Measurements from ENCODE around the gene ARMCX2. TPM values are rescaled to one million over a fixed set of nuclear protein-coding genes. Genes with fewer than 3 reads are reported as not detected.

ARMCX2 gene
- total RNA-seq, 1 experiment from 2014 or later, result 0.17 TPM

DNA sequence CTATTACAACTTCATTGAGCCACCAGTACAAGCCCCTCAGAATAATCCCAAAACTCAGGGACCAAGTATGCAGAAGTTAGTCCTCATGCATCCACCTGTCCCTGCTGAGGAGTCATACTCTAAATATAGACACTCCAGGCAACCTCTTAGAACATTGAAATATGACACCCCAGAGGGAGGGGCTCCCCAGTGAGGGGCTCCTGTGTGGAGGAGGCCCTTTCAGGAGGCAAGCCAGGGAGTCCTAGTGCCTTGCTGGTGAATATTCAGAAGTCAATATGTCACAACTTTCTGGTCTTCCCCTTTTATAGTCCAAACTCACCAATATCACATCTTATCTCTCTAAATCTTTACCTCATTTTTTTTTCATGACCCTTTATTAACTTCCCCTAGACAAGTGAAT lies 40.3 kb downstream of the ARMCX2 start (continued):
- TF ChIP-seq, protein P1, sequence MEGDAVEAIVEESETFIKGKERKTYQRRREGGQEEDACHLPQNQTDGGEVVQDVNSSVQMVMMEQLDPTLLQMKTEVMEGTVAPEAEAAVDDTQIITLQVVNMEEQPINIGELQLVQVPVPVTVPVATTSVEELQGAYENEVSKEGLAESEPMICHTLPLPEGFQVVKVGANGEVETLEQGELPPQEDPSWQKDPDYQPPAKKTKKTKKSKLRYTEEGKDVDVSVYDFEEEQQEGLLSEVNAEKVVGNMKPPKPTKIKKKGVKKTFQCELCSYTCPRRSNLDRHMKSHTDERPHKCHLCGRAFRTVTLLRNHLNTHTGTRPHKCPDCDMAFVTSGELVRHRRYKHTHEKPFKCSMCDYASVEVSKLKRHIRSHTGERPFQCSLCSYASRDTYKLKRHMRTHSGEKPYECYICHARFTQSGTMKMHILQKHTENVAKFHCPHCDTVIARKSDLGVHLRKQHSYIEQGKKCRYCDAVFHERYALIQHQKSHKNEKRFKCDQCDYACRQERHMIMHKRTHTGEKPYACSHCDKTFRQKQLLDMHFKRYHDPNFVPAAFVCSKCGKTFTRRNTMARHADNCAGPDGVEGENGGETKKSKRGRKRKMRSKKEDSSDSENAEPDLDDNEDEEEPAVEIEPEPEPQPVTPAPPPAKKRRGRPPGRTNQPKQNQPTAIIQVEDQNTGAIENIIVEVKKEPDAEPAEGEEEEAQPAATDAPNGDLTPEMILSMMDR (IDR thresholded peaks at IDR 0.05 in 2 of 3, conservative IDR thresholded peaks at IDR 0.05 in 1 of 3; ENCODE audit: borderline replicate concordance in 1 of 3, insufficient read depth in 1 of 3, low read depth in 2 of 3, low read length in 2 of 3), result no peak
- TF ChIP-seq SP1 (IDR thresholded peaks at IDR 0.05; ENCODE audit: low read depth), result no peak
- TF ChIP-seq POLR2A (IDR thresholded peaks at IDR 0.05; ENCODE audit: borderline replicate concordance, extremely low read depth, insufficient read depth, insufficient read length), result no peak
- no peak for TF ChIP-seq SIN3A (IDR thresholded peaks at IDR 0.05; ENCODE audit: low read depth)
- TF ChIP-seq EZH2 (IDR thresholded peaks at IDR 0.05), result no peak
- no peak for TF ChIP-seq JUND (IDR thresholded peaks at IDR 0.05)
- no peak for TF ChIP-seq POLR2AphosphoS5 (IDR thresholded peaks at IDR 0.05; ENCODE audit: low read depth, low read length)
- no peak for TF ChIP-seq ELF1 (IDR thresholded peaks at IDR 0.05; ENCODE audit: borderline replicate concordance, low read depth)
- TF ChIP-seq TCF7L2 (IDR thresholded peaks at IDR 0.05; ENCODE audit: borderline replicate concordance, extremely low read depth, insufficient read depth, insufficient read length), result no peak
- TF ChIP-seq, protein P2, sequence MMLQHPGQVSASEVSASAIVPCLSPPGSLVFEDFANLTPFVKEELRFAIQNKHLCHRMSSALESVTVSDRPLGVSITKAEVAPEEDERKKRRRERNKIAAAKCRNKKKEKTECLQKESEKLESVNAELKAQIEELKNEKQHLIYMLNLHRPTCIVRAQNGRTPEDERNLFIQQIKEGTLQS (IDR thresholded peaks at IDR 0.05), result no peak
- TF ChIP-seq ZFX (IDR thresholded peaks at IDR 0.05), result no peak
- no peak for TF ChIP-seq EGR1 (IDR thresholded peaks at IDR 0.05; ENCODE audit: low read depth)
- TF ChIP-seq, protein P3, sequence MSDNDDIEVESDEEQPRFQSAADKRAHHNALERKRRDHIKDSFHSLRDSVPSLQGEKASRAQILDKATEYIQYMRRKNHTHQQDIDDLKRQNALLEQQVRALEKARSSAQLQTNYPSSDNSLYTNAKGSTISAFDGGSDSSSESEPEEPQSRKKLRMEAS (IDR thresholded peaks at IDR 0.05), result no peak
- no peak for TF ChIP-seq SRF (IDR thresholded peaks at IDR 0.05; ENCODE audit: low read depth)

Data from HCT116 (cell line).